Measurements from ENCODE around the gene SEC23A.
"Not testable (repeated sequence)": the region's sequence is repeated elsewhere in the genome, so short reads cannot be mapped to it uniquely, and the experiment has no call there.

The SEC23A gene

GRCh38 chr14:39091716-39092115 lies 11.3 kb downstream of the SEC23A start:
- WGBS (ENCODE audit: insufficient coverage, insufficient read length), result no CpG with 5 or more reads among the region's 1 CpG
- Histone ChIP-seq H3K27ac (ENCODE audit: low read length) (no peak overlapping the region), H3K27me3 (ENCODE audit: control insufficient read depth, insufficient read depth, low read length) (no peaks in the 10 kb centered on the region), H3K4me3 (ENCODE audit: low read length) (no peak overlapping the region), H3K9me3 (ENCODE audit: control insufficient read depth, insufficient read depth, low read length) (no peaks in the 10 kb centered on the region), H3K36me3 (ENCODE audit: control insufficient read depth, insufficient read depth, low read length) (peaks cover 8% of the 10 kb centered on the region; the same call in 1 of the 2 replicates), H3K4me1 (ENCODE audit: control insufficient read depth, insufficient read depth, low read length) (no peaks in the 10 kb centered on the region)
- no peak for DNase-seq (ENCODE audit: low read depth, low spot score)

DNA sequence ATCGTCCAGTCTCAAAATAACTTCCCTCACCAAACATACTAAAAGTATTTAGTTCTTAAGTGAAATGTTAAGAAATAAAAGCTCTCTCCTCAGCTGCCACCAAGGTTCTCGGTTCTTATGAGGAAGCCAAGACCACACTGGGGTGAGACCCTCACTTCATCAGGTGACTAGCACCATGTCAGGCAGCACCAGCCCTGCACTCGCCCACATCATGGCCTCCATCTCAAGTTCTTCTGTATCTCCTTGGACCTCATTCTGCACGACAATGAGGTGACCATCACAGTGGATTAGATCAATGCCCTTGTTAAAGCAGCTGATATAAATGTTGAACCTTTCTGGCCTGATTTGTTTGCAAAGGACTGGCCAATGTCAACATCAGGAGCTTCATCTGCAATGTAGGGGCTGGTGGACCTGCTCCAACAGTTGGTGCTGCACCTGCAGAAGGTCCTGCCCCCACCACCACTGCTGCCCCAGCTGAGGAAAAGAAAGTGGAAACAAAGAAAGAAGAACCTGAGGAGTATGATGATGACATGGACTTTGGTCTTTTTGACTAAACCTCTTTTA lies 12.4 kb downstream of the SEC23A start:
- H3K4me1 ChIP-seq (ENCODE audit: control insufficient read depth, insufficient read depth, low read length), result no peaks in the 10 kb centered on the region
- no peak for DNase-seq (ENCODE audit: low read depth, low spot score)
- H3K36me3 ChIP-seq (ENCODE audit: control insufficient read depth, insufficient read depth, low read length), result peaks cover 8% of the 10 kb centered on the region; the same call in 1 of the 2 replicates
- no peak overlapping the region for H3K27ac ChIP-seq (ENCODE audit: low read length)
- H3K4me3 ChIP-seq (ENCODE audit: low read length), result no peak overlapping the region
- H3K27me3 ChIP-seq (ENCODE audit: control insufficient read depth, insufficient read depth, low read length), result no peaks in the 10 kb centered on the region
- no peaks in the 10 kb centered on the region for H3K9me3 ChIP-seq (ENCODE audit: control insufficient read depth, insufficient read depth, low read length)
- WGBS (ENCODE audit: insufficient coverage, insufficient read length), result 100% methylated on average over 1 of the region's 4 CpGs

DNA sequence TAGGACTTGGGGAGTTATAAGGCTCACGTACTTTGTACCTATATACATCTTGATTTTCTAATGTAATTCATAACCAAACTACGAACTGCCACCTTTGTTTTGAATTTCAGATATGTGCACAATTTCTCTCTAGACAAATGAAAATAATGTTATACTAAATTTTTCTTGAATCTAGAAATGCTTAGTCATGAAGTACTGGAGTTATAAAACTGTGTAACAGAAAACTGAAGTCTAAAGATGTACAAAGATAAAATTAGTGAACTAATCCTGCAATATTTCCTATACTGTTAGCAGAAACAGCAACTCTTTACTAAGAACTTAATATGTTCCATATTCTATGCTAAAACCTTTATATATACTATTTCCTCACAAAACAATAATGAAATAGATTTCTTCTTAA lies 15.5 kb downstream of the SEC23A start:
- H3K27ac ChIP-seq (ENCODE audit: low read length), result no peak overlapping the region
- no peaks in the 10 kb centered on the region for H3K27me3 ChIP-seq (ENCODE audit: control insufficient read depth, insufficient read depth, low read length)
- no peaks in the 10 kb centered on the region for H3K4me1 ChIP-seq (ENCODE audit: control insufficient read depth, insufficient read depth, low read length)
- no peak for DNase-seq (ENCODE audit: low read depth, low spot score)
- no peaks in the 10 kb centered on the region for H3K9me3 ChIP-seq (ENCODE audit: control insufficient read depth, insufficient read depth, low read length)
- H3K4me3 ChIP-seq (ENCODE audit: low read length), result no peak overlapping the region
- no CpG with 5 or more reads among the region's 2 CpGs for WGBS (ENCODE audit: insufficient coverage, insufficient read length)
- H3K36me3 ChIP-seq (ENCODE audit: control insufficient read depth, insufficient read depth, low read length), result peaks cover 16% of the 10 kb centered on the region; the same call in 1 of the 2 replicates

DNA sequence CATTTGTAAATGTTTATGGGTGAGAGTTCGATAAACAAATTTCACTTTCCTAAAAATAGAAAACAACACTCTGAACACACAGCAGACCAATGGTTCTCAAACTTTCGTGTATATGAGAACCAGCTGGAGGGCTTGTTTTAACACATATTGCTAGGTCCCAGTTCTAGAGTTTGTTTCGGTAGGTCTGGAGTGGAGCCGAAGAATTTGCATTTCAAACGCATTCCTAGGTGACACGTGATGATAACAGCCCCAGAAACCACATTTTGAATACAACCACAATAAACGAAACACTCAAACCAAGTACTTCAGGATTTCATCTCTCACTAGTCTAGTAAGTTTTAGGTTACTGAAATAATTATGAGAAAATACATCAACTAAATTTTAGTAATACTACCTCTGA lies 17.1 kb downstream of the SEC23A start:
- no CpG with 5 or more reads among the region's 7 CpGs for WGBS (ENCODE audit: insufficient coverage, insufficient read length)
- Histone ChIP-seq H3K27me3 (ENCODE audit: control insufficient read depth, insufficient read depth, low read length) (no peaks in the 10 kb centered on the region), H3K4me3 (ENCODE audit: low read length) (no peak overlapping the region), H3K27ac (ENCODE audit: low read length) (no peak overlapping the region), H3K9me3 (ENCODE audit: control insufficient read depth, insufficient read depth, low read length) (no peaks in the 10 kb centered on the region), H3K4me1 (ENCODE audit: control insufficient read depth, insufficient read depth, low read length) (no peaks in the 10 kb centered on the region), H3K36me3 (ENCODE audit: control insufficient read depth, insufficient read depth, low read length) (peaks cover 16% of the 10 kb centered on the region; the same call in 1 of the 2 replicates)
- no peak for DNase-seq (ENCODE audit: low read depth, low spot score)

DNA sequence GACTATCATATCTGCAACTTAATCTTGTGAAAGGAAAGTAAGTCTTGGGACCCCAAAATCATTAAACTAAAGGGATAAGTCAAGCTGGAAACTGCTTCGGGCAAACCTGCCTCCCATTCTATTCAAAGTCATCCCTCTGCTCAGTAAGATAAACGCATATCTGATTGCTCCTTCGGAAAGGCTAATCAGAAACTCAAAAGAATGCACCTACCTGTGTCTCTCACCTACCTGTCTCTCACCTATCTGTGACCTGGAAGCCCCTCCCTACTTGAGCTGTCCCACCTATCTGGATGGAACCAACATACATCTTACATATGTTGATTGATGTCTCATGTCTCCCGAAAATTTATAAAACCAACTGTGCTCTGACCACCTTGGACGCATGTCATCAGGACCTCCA lies 19.9 kb downstream of the SEC23A start:
- WGBS (ENCODE audit: insufficient coverage, insufficient read length), result no CpG with 5 or more reads among the region's 5 CpGs
- no peaks in the 10 kb centered on the region for H3K4me1 ChIP-seq (ENCODE audit: control insufficient read depth, insufficient read depth, low read length)
- no peak overlapping the region for H3K27ac ChIP-seq (ENCODE audit: low read length)
- H3K9me3 ChIP-seq (ENCODE audit: control insufficient read depth, insufficient read depth, low read length), result no peaks in the 10 kb centered on the region
- H3K36me3 ChIP-seq (ENCODE audit: control insufficient read depth, insufficient read depth, low read length), result peaks cover 9% of the 10 kb centered on the region; the same call in 1 of the 2 replicates
- DNase-seq (ENCODE audit: low read depth, low spot score), result no peak
- no peak overlapping the region for H3K4me3 ChIP-seq (ENCODE audit: low read length)
- no peaks in the 10 kb centered on the region for H3K27me3 ChIP-seq (ENCODE audit: control insufficient read depth, insufficient read depth, low read length)

DNA sequence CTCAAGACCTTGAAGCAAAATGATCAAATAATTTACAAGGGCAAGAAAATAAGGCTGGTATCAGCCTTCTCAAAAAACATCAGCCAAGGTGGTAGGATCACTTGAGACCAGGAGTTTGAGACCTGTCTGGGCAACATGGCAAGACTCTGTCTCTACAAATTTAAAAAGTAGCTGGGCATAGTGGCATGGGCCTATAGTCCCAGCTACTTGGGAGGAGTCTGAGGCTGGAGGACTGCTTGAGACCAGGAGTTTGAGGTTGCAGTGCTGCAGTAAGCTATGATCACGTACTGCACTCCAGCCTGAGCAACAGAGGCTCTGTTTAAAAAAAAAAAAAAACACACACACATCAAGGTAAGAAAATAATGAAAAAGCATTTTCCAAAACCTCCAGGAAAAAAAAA lies 22.1 kb downstream of the SEC23A start:
- Histone ChIP-seq H3K27ac (ENCODE audit: low read length) (no peak overlapping the region), H3K4me1 (ENCODE audit: control insufficient read depth, insufficient read depth, low read length) (no peaks in the 10 kb centered on the region), H3K9me3 (ENCODE audit: control insufficient read depth, insufficient read depth, low read length) (no peaks in the 10 kb centered on the region), H3K36me3 (ENCODE audit: control insufficient read depth, insufficient read depth, low read length) (peaks cover 9% of the 10 kb centered on the region; the same call in 1 of the 2 replicates), H3K27me3 (ENCODE audit: control insufficient read depth, insufficient read depth, low read length) (no peaks in the 10 kb centered on the region), H3K4me3 (ENCODE audit: low read length) (no peak overlapping the region)
- no peak for DNase-seq (ENCODE audit: low read depth, low spot score)
- no CpG with 5 or more reads among the region's 1 CpG for WGBS (ENCODE audit: insufficient coverage, insufficient read length)

GRCh38 chr14:39071096-39071495 lies 31.9 kb downstream of the SEC23A start:
- WGBS (ENCODE audit: insufficient coverage, insufficient read length), result no CpG with 5 or more reads among the region's 2 CpGs
- no peak overlapping the region for H3K27ac ChIP-seq (ENCODE audit: low read length)
- H3K36me3 ChIP-seq (ENCODE audit: control insufficient read depth, insufficient read depth, low read length), result no peaks in the 10 kb centered on the region; the same call in 1 of the 2 replicates
- H3K27me3 ChIP-seq (ENCODE audit: control insufficient read depth, insufficient read depth, low read length), result no peaks in the 10 kb centered on the region
- no peak overlapping the region for H3K4me3 ChIP-seq (ENCODE audit: low read length)
- H3K4me1 ChIP-seq (ENCODE audit: control insufficient read depth, insufficient read depth, low read length), result no peaks in the 10 kb centered on the region
- no peaks in the 10 kb centered on the region for H3K9me3 ChIP-seq (ENCODE audit: control insufficient read depth, insufficient read depth, low read length)
- no peak for DNase-seq (ENCODE audit: low read depth, low spot score)

- H3K4me1 ChIP-seq (ENCODE audit: control insufficient read depth, insufficient read depth, low read length), result no peaks in the 10 kb centered on the region
- WGBS (ENCODE audit: insufficient coverage, insufficient read length), result no CpG with 5 or more reads among the region's 5 CpGs
- no peak overlapping the region for H3K27ac ChIP-seq (ENCODE audit: low read length)
- H3K36me3 ChIP-seq (ENCODE audit: control insufficient read depth, insufficient read depth, low read length), result no peaks in the 10 kb centered on the region; the same call in 1 of the 2 replicates
- H3K27me3 ChIP-seq (ENCODE audit: control insufficient read depth, insufficient read depth, low read length), result no peaks in the 10 kb centered on the region
- DNase-seq (ENCODE audit: low read depth, low spot score), result no peak
- H3K4me3 ChIP-seq (ENCODE audit: low read length), result no peak overlapping the region
- H3K9me3 ChIP-seq (ENCODE audit: control insufficient read depth, insufficient read depth, low read length), result no peaks in the 10 kb centered on the region
Observed at GRCh38 chr14:39069923-39070322, 33.1 kb downstream of the SEC23A start.

DNA sequence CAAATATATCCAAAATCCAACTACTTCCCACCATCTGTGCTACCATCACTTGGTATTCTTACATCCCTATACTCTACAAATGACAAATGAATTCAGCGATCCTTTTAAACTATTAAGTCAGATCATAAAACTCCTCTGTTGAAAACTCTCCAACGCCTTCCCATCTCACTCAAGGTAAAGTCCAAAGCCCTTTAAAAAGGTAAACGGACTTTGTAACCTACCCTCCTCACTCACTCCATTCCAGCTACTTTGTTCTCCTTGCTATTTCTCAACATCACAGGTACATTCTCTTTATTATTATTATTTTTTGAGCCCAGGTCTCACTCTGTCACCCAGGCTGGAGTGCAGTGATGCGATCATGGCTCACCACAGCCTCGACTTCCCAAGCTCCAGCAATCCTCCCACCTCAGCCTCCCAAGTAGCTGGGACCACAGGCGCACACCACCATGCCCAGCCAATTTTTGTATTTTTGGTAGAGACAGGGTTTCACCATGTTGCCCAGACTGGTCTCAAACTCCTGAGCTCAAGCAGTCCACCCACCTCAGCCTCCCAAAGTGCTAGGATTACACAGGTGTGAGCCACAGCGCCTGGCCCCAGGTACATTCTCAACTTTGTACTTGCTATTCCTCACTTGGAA lies 33.7 kb downstream of the SEC23A start:
- not testable (repeated sequence) for H3K36me3 ChIP-seq (ENCODE audit: control insufficient read depth, insufficient read depth, low read length); H3K27ac ChIP-seq (ENCODE audit: low read length); H3K27me3 ChIP-seq (ENCODE audit: control insufficient read depth, insufficient read depth, low read length); H3K4me3 ChIP-seq (ENCODE audit: low read length); DNase-seq (ENCODE audit: low read depth, low spot score); H3K4me1 ChIP-seq (ENCODE audit: control insufficient read depth, insufficient read depth, low read length); H3K9me3 ChIP-seq (ENCODE audit: control insufficient read depth, insufficient read depth, low read length)
- WGBS (ENCODE audit: insufficient coverage, insufficient read length), result 100% methylated on average over 1 of the region's 7 CpGs

DNA sequence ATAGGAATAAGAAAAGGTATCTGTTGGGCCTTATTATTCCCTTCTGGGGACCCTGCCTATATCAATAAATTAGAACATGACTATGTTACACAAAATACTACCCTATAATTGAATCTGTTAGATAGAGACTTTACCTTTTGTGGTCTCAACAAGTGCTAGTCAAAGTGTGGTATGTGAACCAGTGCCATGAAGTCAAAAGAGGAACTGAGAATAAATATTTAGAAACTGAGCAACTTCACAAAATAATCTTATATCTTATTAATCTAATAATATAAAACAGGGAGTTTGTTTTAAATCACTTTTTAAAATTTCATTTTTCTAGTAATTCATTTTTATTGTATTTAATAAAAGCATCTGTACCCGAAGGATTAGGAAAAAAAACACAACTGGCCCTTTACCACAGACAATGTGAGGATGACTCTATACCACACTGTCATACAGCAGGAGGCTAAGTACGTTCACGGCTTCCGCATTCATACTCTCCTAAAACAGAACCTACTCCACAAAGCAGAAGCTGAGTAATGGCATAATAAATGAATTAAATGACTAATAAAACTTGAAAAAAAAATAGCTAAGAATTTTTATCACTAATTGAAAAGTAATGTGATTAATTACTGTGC lies 42.1 kb downstream of the SEC23A start:
- no peak for DNase-seq (ENCODE audit: low read depth, low spot score)
- no peaks in the 10 kb centered on the region for H3K4me1 ChIP-seq (ENCODE audit: control insufficient read depth, insufficient read depth, low read length)
- WGBS (ENCODE audit: insufficient coverage, insufficient read length), result no CpG with 5 or more reads among the region's 4 CpGs
- no peaks in the 10 kb centered on the region for H3K27me3 ChIP-seq (ENCODE audit: control insufficient read depth, insufficient read depth, low read length)
- no peak overlapping the region for H3K27ac ChIP-seq (ENCODE audit: low read length)
- H3K9me3 ChIP-seq (ENCODE audit: control insufficient read depth, insufficient read depth, low read length), result peaks cover 2% of the 10 kb centered on the region; the same call in 1 of the 2 replicates
- H3K36me3 ChIP-seq (ENCODE audit: control insufficient read depth, insufficient read depth, low read length), result peaks cover 5% of the 10 kb centered on the region; the same call in 1 of the 2 replicates
- H3K4me3 ChIP-seq (ENCODE audit: low read length), result no peak overlapping the region

Measured in iPS DF 6.9 (cell line).